IPS-15b (cell line): ENCODE data around the gene COL6A2.
"Not testable (repeated sequence)": the region's sequence is repeated elsewhere in the genome, so short reads cannot be mapped to it uniquely, and the experiment has no call there.

Source experiments
- H3K27me3 ChIP-seq: one replicate; pipeline ENCODE4 v1.6.1; 2013; ENCODE audit warnings: low read length; ENCODE audit not compliant: control insufficient read depth, insufficient read depth
- H3K36me3 ChIP-seq: one replicate; pipeline ENCODE4 v1.6.1; 2013; ENCODE audit warnings: low read length; ENCODE audit not compliant: control insufficient read depth, insufficient read depth
- H3K4me1 ChIP-seq: one replicate; pipeline ENCODE4 v1.6.1; 2013; ENCODE audit warnings: mild to moderate bottlenecking, low read length; ENCODE audit not compliant: control insufficient read depth, insufficient read depth
- H3K4me3 ChIP-seq: one replicate; pipeline ENCODE4 v1.5.1; 2013; ENCODE audit warnings: low read depth, low read length
- H3K9ac ChIP-seq: one replicate; pipeline ENCODE4 v1.6.1; 2013; ENCODE audit warnings: low read depth, mild to moderate bottlenecking, low read length
- H3K9me3 ChIP-seq: one replicate; pipeline ENCODE4 v1.6.1; 2013; ENCODE audit warnings: mild to moderate bottlenecking, low read length; ENCODE audit not compliant: control insufficient read depth, insufficient read depth

The COL6A2 gene

DNA sequence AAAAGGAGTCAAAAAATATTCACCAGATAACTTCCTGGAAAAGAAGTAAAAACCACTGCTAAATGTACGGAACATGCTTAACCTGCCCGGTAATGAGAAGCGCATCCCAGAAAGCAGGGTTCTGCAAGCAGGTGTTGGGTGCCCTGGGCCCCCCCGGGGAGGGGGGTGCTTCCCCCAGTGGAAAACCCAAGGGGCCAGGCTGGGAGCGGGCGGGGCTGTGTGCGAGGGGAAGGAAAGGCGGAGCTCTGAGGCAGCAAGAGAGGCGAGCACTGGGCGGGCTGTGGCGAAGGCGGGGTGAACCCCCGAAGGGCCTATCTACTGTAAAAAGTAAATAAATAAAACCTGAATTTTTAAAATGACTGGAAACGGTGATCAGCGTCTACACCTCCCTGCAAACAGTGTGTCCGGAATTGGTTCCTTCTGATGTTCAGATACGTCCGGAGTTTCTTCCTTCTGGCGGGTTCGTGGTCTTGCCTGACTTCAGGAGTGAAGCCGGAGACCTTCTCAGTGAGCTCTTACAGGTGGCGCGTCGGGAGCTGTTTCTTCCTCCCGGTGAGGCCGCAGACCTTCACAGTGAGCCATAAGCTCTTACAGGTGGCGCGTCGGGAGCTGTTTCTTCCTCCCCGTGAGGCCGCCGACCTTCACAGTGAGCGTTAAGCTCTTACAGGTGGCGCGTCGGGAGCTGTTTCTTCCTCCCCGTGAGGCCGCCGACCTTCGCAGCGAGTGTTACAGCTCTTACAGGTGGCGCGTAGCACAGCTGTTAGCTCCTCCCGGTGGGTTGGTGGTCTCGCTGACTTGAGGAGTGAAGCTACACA is 44.1 kb downstream of the COL6A2 start:
- no peak overlapping the region for H3K9ac ChIP-seq
- H3K27me3 ChIP-seq: peaks cover 10% of the 10 kb centered on the region
- no peaks in the 10 kb centered on the region for H3K36me3 ChIP-seq
- H3K9me3 ChIP-seq: no peaks in the 10 kb centered on the region
- peak overlapping the region; percentile 37 for H3K4me3 ChIP-seq
- H3K4me1 ChIP-seq: no peaks in the 10 kb centered on the region

GRCh38 chr21:46142582-46143473 is 44.9 kb downstream of the COL6A2 start:
- H3K4me1 ChIP-seq: no peaks in the 10 kb centered on the region
- no peaks in the 10 kb centered on the region for H3K36me3 ChIP-seq
- H3K27me3 ChIP-seq: peaks cover 10% of the 10 kb centered on the region
- H3K9me3 ChIP-seq: no peaks in the 10 kb centered on the region
- no peak overlapping the region for H3K9ac ChIP-seq
- H3K4me3 ChIP-seq: peak overlapping the region; percentile 37

DNA sequence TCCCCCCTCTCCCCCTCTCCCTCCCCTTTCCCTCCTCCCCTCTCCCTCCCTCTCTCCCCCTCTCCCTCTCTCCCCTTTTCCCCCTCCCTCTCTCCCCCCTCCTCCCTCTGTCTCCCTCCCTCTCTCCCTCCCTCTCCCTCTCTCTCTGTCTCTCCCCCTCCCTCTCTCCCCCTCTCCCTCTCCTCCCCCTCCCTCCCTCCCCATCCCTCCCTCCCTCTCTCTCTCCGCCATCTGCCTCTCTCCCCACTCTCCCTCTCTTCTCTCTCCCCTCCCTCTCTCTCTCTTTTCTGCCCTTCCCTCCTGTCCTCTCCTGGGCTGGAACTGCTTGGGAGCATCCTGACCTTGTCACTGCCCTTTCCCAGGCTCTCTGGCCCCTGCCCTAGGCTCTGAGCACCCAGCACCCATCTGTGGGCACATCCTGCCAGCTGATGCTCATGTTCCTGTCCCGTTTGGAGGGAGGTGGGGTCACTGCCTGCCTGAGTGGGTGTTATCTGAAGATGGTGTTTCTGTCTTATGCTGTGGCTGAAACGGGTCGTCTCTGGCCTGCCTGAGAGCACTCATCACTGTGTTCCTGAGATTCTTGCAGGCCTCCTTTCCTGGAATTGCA is 46.7 kb downstream of the COL6A2 start:
- H3K36me3 ChIP-seq: no peaks in the 10 kb centered on the region

GRCh38 chr21:46145159-46145839 is 47.4 kb downstream of the COL6A2 start:
- H3K4me1 ChIP-seq: no peaks in the 10 kb centered on the region
- no peak overlapping the region for H3K4me3 ChIP-seq
- H3K9me3 ChIP-seq: no peaks in the 10 kb centered on the region
- peaks cover 1% of the 10 kb centered on the region for H3K27me3 ChIP-seq
- no peak overlapping the region for H3K9ac ChIP-seq
- no peaks in the 10 kb centered on the region for H3K36me3 ChIP-seq

More for the DNA sequence above, 46.7 kb downstream of the COL6A2 start:
- peaks cover 6% of the 10 kb centered on the region for H3K27me3 ChIP-seq
- H3K4me1 ChIP-seq: no peaks in the 10 kb centered on the region
- no peak overlapping the region for H3K9ac ChIP-seq
- H3K4me3 ChIP-seq: no peak overlapping the region
- no peaks in the 10 kb centered on the region for H3K9me3 ChIP-seq

DNA sequence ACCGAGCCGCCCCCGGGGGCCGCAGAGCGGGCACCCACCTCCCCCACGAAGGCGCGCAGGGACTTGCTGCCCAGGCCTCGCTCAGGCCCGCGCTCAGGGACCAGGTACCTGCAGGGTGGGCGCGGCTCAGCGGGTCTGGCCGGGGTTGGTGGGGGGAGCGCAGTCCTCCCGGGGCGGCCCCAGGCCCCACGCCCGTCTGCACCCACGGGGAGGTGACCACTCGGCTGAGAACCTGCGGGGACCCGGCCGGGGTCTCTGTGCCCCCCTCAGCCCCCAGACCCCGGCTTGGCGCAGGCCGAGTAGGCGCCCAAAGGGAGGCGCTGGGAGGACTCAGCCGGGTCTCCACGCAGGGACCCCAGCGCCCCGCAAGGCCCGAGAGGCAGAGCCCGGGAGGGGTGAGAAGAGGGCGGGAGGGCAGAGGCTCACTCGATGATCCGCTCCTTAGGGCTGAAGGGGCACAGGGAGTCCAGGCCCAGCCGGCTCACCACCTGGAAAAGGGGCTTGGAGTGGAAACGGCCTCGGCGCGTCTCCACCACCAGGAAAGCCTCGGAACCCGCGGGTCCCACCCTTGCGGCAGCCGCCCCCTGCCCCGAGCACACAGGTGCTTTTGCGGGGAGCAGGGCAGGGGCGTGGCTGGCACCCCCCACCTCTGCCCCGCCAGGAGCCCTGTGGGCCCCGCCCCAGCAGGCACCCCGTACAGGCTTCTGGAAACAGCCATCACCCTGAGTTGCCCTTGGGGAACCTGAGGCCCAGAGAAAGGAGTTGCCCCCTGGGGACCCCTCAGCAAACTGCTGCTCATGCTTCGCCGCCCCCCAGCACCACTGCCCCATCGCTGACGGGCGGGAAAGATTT is 48.2 kb downstream of the COL6A2 start:
- H3K9ac ChIP-seq: no peak overlapping the region
- no peaks in the 10 kb centered on the region for H3K9me3 ChIP-seq
- H3K4me3 ChIP-seq: no peak overlapping the region
- no peaks in the 10 kb centered on the region for H3K27me3 ChIP-seq
- H3K4me1 ChIP-seq: no peaks in the 10 kb centered on the region
- H3K36me3 ChIP-seq: no peaks in the 10 kb centered on the region

DNA sequence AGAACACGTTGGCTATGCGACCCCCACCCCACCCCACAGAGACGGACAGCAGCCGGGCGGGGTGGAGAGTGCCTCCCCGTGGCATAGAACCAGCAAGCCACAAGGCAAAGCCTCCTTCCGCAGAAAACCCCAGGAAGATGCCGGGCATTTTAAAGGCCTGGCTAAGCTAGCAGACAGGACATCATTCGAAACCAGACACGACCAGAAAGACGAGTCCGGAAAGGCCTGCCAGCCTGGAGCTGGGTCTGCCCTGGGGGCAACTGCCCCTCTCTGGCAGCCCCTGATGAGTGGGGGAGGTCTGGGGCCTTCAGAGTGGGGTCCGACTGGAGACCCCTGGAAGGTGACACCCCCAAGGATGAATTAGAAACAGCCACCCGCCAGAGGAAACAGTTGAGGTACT is 48.9 kb downstream of the COL6A2 start:
- Histone ChIP-seq H3K9ac (no peak overlapping the region), H3K27me3 (no peaks in the 10 kb centered on the region), H3K9me3 (no peaks in the 10 kb centered on the region)

GRCh38 chr21:46147429-46147828 is 49.5 kb downstream of the COL6A2 start:
- H3K9me3 ChIP-seq, H3K9ac ChIP-seq, H3K27me3 ChIP-seq, H3K4me3 ChIP-seq, H3K36me3 ChIP-seq, H3K4me1 ChIP-seq: not testable (repeated sequence)

More for the DNA sequence above, 48.9 kb downstream of the COL6A2 start:
- no peaks in the 10 kb centered on the region for H3K36me3 ChIP-seq
- H3K4me1 ChIP-seq: no peaks in the 10 kb centered on the region
- H3K4me3 ChIP-seq: no peak overlapping the region

- Histone ChIP-seq H3K27me3 (no peaks in the 10 kb centered on the region), H3K36me3 (no peaks in the 10 kb centered on the region), H3K9ac (no peak overlapping the region), H3K9me3 (no peaks in the 10 kb centered on the region), H3K4me1 (no peaks in the 10 kb centered on the region), H3K4me3 (no peak overlapping the region)
Measured at GRCh38 chr21:46148106-46148505, 50.2 kb downstream of the COL6A2 start.

GRCh38 chr21:46149205-46149901 is 51.4 kb downstream of the COL6A2 start:
- H3K4me3 ChIP-seq: no peak overlapping the region
- no peaks in the 10 kb centered on the region for H3K4me1 ChIP-seq
- no peaks in the 10 kb centered on the region for H3K9me3 ChIP-seq
- H3K27me3 ChIP-seq: no peaks in the 10 kb centered on the region
- no peak overlapping the region for H3K9ac ChIP-seq
- H3K36me3 ChIP-seq: no peaks in the 10 kb centered on the region

GRCh38 chr21:46150073-46150472 is 52.2 kb downstream of the COL6A2 start:
- no peaks in the 10 kb centered on the region for H3K4me1 ChIP-seq
- no peak overlapping the region for H3K9ac ChIP-seq
- H3K9me3 ChIP-seq: no peaks in the 10 kb centered on the region
- no peaks in the 10 kb centered on the region for H3K36me3 ChIP-seq
- H3K27me3 ChIP-seq: no peaks in the 10 kb centered on the region
- no peak overlapping the region for H3K4me3 ChIP-seq
